NT2/D1 (cell line): ENCODE measurements around the gene GBP4.

Experiments used
- YY1 ChIP-seq: IDR thresholded peaks from 2 replicates; pipeline ENCODE4 v1.6.1; 2011; ENCODE audit not compliant: insufficient read length, insufficient read depth
- ZNF274 ChIP-seq: IDR thresholded peaks from 2 replicates; pipeline ENCODE4 v1.6.1; 2011; ENCODE audit warnings: mild to moderate bottlenecking, low read depth, low read length

- TF ChIP-seq YY1 (no peak), ZNF274 (no peak)
Observed at GRCh38 chr1:89213347-89213746, 14.6 kb upstream of the GBP4 start.
